CD4-positive, alpha-beta memory T cell (primary cell): ENCODE data around the gene ITGA7. TPM values are rescaled to one million over a fixed set of nuclear protein-coding genes. Genes with fewer than 3 reads are reported as not detected.

Experiments used
- CTCF ChIA-PET: fragments of 350-600 bp; sonication (Branson Sonifier 250); formaldehyde crosslinking; loops from one replicate; lab custom pipeline; 2021; ENCODE audit warnings: inconsistent platforms; ENCODE audit not compliant: partially characterized antibody; lab: Charles Lee
- POLR2A ChIA-PET: fragments of 350-600 bp; sonication (Branson Sonifier 250); formaldehyde crosslinking; loops from one replicate; lab custom pipeline; 2021; ENCODE audit not compliant: partially characterized antibody; lab: Charles Lee
- DNase-seq, 5 donors: peaks; one replicate each; pipeline versions ENCODE4 v3.0.0 to v3.0.0-alpha.2; 2020 to 2022; ENCODE audit warnings: mixed read lengths in 1 of 5
- H3K27ac ChIP-seq: one replicate; pipeline ENCODE4 v1.7.0; 2013; ENCODE audit warnings: low read depth, low read length
- H3K27me3 ChIP-seq: 2 replicates; pipeline ENCODE4 v1.7.0; 2013; ENCODE audit warnings: mild to moderate bottlenecking, low read length, moderate library complexity; ENCODE audit not compliant: insufficient read depth
- H3K36me3 ChIP-seq: 2 replicates; pipeline ENCODE4 v1.7.0; 2013; ENCODE audit warnings: mild to moderate bottlenecking, low read length, moderate library complexity; ENCODE audit not compliant: insufficient read depth
- H3K4me1 ChIP-seq: 2 replicates; pipeline ENCODE4 v1.7.0; 2013; ENCODE audit warnings: mild to moderate bottlenecking, low read length, moderate library complexity; ENCODE audit not compliant: insufficient read depth
- H3K4me3 ChIP-seq, 2 donors: one replicate each; pipeline ENCODE4 v1.7.0; 2013; ENCODE audit warnings: low read length in 2 of 2, mild to moderate bottlenecking in 1 of 2
- H3K9me3 ChIP-seq, 2 donors: one replicate each; pipeline ENCODE4 v1.7.0; 2013; ENCODE audit warnings: low read length in 2 of 2, control low read depth in 1 of 2; ENCODE audit not compliant: control insufficient read depth in 1 of 2
- H3K27ac Mint-ChIP-seq, 7 donors: one replicate each; pipeline ENCODE4 v1.8.0; 2020 to 2021; ENCODE audit warnings: mixed read lengths in 7 of 7, mild to moderate bottlenecking in 6 of 7, inconsistent platforms in 3 of 7, moderate library complexity in 3 of 7
- H3K27me3 Mint-ChIP-seq, 2 donors: one replicate each; pipeline ENCODE4 v1.8.0; 2020 to 2021; ENCODE audit warnings: mixed read lengths in 2 of 2
- H3K36me3 Mint-ChIP-seq, 2 donors: one replicate each; pipeline ENCODE4 v1.8.0; 2020 to 2021; ENCODE audit warnings: mixed read lengths in 2 of 2, inconsistent platforms in 1 of 2, mild to moderate bottlenecking in 1 of 2
- H3K4me1 Mint-ChIP-seq, 4 donors: one replicate each; pipeline ENCODE4 v1.8.0; 2020 to 2021; ENCODE audit warnings: mixed read lengths in 4 of 4, mild to moderate bottlenecking in 1 of 4
- H3K4me3 Mint-ChIP-seq, 8 donors: one replicate each; pipeline ENCODE4 v1.8.0; 2020 to 2021; ENCODE audit warnings: mixed read lengths in 8 of 8, mild to moderate bottlenecking in 7 of 8, moderate library complexity in 6 of 8, inconsistent platforms in 3 of 8
- H3K9me3 Mint-ChIP-seq, 8 donors: one replicate each; pipeline ENCODE4 v1.8.0; 2020 to 2021; ENCODE audit warnings: mixed read lengths in 8 of 8, mild to moderate bottlenecking in 5 of 8, inconsistent platforms in 3 of 8, moderate library complexity in 1 of 8
- intact Hi-C: fragments of 100-400 bp; cut with micrococcal nuclease; formaldehyde crosslinking; loops from one replicate; pipeline ENCODE4 v1.15.1; 2023
- polyA plus RNA-seq, 2 donors: library from polyadenylated mRNA; unstranded; fragments of 300-500 nt; fragmentation: Illumina TruSeq; gene quantifications; one replicate each; pipeline ENCODE4 v1.2.3, GENCODE V29; 2021
- total RNA-seq, 2 experiments: library from RNA; stranded (reverse); gene quantifications; one replicate each; pipeline ENCODE4 v1.2.3, GENCODE V29; 2021

Gene ITGA7
- total and polyA plus RNA-seq, 4 experiments from 2014 or later: 2.5 to 2.9 TPM; not detected in 2

DNA sequence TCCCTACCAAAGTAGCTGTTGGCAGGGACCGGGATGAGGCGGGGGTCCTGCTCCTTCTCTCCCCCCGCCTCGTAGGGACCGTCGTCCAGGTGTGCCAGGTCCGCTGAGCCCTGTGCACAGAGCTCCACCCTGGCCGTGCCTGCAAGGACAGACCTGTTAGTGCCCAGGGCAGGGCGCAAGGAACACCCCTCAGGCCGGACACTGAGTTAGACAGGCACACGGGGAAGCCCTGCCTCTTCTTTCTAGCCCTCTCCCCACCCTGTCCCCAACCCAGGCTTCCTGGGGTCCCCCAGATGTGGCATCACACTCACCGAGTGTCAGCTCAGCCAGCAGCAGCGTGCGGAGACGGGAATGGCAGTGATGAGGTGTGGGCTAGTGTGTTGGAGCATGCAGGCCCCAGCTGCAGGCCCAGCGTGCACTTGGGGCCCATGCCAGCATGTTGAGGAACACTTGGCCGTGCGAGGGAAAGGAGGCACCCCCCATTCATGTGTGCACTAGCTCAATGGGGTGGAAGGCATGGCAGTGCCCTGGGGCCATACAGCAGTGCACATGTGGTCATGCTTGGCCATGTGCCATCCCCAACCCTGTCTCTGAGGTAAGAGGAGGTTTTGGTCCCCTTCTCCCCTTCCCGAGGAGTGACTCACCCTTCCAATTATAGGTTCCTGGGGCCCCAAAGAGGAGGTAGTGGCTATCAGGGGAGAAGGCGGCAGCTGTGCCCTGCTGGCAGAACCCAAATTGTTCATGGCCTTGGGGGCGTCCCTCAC lies 7.3 kb downstream of the ITGA7 start:
- Histone ChIP-seq H3K36me3 (no peaks in the 10 kb centered on the region), H3K9me3 (no peaks in the 10 kb centered on the region), H3K27ac (no peak overlapping the region), H3K27me3 (no peaks in the 10 kb centered on the region), H3K4me1 (no peaks in the 10 kb centered on the region), H3K4me3 (no peak overlapping the region)
- no peak overlapping the region for H3K4me3 Mint-ChIP-seq
- intact Hi-C loops: no loop called here
- no peaks in the 10 kb centered on the region for H3K36me3 Mint-ChIP-seq
- DNase-seq: no peak
- peaks cover 2% of the 10 kb centered on the region in 2 donors for H3K27me3 Mint-ChIP-seq
- no peaks in the 10 kb centered on the region for H3K4me1 Mint-ChIP-seq
- POLR2A ChIA-PET: no interaction called here
- no peak overlapping the region for H3K27ac Mint-ChIP-seq
- H3K9me3 Mint-ChIP-seq: no peaks in the 10 kb centered on the region
- CTCF ChIA-PET: no interaction called here

DNA sequence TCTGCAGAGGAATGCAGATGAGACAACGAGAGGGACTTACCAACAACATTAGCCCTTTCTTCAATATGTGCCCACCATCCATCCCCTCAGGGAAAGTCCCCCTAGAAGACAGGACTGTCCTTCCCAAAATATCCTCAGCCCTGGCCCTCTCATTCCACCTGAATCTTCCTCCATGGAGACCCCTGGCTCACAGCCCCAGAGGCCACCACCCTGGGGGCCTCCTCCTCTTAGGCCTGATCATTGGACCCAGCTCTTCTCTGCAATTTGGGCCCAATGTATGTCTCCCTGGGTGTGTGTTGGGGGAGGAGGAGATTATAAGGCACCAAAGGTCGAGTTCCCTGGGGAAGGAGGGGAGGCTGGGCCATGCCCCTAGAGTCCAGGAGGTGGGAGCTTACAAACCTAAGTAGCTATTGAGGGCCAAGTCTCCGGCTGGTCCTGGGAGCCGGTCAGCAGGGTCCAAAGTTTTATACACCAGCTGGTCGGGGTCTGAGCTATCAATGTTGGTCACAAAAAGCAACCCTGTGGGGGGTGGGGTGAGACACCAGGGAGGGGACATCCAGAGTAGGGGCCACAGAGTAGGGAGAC lies 8.1 kb downstream of the ITGA7 start:
- no peak overlapping the region for H3K27ac ChIP-seq
- no peaks in the 10 kb centered on the region for H3K36me3 ChIP-seq
- H3K4me3 Mint-ChIP-seq: no peak overlapping the region
- H3K27me3 Mint-ChIP-seq: peaks cover 2% of the 10 kb centered on the region in 2 donors
- no peak overlapping the region for H3K4me3 ChIP-seq
- no peaks in the 10 kb centered on the region for H3K4me1 ChIP-seq
- no peaks in the 10 kb centered on the region for H3K27me3 ChIP-seq
- ChIA-PET POLR2A (no interaction called here), CTCF (interaction anchor here (1.0 kb wide), 1 partner anchor 22 kb away, joined by 3 read pairs; no protein-coding TSS in a partner anchor)
- H3K9me3 ChIP-seq: no peaks in the 10 kb centered on the region
- H3K9me3 Mint-ChIP-seq: no peaks in the 10 kb centered on the region
- no peak for DNase-seq
- H3K27ac Mint-ChIP-seq: no peak overlapping the region
- no peaks in the 10 kb centered on the region for H3K36me3 Mint-ChIP-seq
- no peaks in the 10 kb centered on the region for H3K4me1 Mint-ChIP-seq
- intact Hi-C loops: no loop called here

DNA sequence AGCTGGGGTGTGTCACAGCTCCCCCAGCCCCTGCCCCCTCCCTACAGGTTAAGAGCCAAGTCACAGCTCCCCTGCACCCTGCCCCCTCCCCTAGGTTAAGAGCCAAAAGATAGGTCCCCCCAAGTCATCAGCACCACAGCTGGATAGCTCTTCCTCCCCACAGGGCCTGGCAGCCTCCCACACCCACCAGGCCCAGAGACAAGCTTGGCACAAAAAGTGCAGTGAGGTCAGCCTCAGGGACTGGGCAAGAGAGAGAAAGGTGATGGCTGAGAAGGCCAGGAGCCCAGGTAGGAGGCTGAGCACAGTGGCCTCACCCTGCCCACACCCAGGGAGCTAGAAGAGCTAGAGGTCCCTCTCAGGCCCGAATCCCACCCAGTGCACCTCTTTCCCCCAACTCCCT lies 8.7 kb downstream of the ITGA7 start:
- POLR2A ChIA-PET: no interaction called here
- Histone ChIP-seq H3K27ac (no peak overlapping the region), H3K36me3 (no peaks in the 10 kb centered on the region), H3K4me3 (no peak overlapping the region), H3K4me1 (no peaks in the 10 kb centered on the region), H3K27me3 (no peaks in the 10 kb centered on the region), H3K9me3 (no peaks in the 10 kb centered on the region)
- H3K4me1 Mint-ChIP-seq: no peaks in the 10 kb centered on the region
- CTCF ChIA-PET: interaction anchor here (1.0 kb wide), 1 partner anchor 21 kb away, joined by 3 read pairs; no protein-coding TSS in a partner anchor
- no peaks in the 10 kb centered on the region for H3K9me3 Mint-ChIP-seq
- no peak for DNase-seq
- no peaks in the 10 kb centered on the region for H3K36me3 Mint-ChIP-seq
- peaks cover 2% of the 10 kb centered on the region in 2 donors for H3K27me3 Mint-ChIP-seq
- H3K4me3 Mint-ChIP-seq: no peak overlapping the region
- H3K27ac Mint-ChIP-seq: no peak overlapping the region
- intact Hi-C loops: no loop called here

DNA sequence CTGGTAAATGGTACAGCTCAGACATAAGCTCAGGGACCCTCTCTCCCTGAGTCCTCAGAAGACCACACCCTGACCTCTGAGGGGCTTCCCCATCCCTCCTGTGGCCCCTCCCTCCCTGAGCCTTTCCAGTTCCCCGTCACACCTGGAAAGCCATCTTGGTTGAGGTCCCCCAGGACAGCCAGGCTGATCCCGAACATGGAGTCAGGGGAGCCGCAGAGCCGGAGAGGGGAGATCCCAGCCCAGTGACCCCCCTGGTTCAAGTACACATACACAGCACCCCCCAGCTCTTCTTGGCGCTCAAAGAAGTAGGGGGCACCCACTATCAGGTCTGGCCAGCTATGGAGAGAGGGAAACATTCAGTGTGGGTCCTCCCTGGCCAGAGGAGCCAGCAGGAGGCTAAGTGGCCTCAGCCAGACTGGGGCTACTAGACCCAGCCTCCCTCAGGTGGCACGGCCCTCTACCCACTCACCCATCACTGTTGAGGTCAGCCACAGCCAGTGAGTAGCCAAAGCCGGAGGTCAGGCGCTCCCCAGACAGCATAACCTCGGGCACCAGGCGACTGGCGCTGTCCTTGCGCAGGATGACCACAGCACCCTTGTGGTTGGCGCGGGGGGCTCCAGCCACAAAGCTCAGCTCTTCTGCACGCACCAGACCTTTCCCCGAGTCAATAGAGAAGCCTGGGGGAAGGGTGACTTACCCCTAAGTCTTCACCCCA lies 9.3 kb downstream of the ITGA7 start:
- Histone ChIP-seq H3K9me3 (no peaks in the 10 kb centered on the region), H3K36me3 (no peaks in the 10 kb centered on the region), H3K27ac (no peak overlapping the region), H3K4me1 (no peaks in the 10 kb centered on the region), H3K4me3 (no peak overlapping the region), H3K27me3 (no peaks in the 10 kb centered on the region)
- no peak for DNase-seq
- ChIA-PET POLR2A (no interaction called here), CTCF (interaction anchor here (1.0 kb wide), 1 partner anchor 21 kb away, joined by 3 read pairs; no protein-coding TSS in a partner anchor)
- Mint-ChIP-seq H3K4me1 (no peaks in the 10 kb centered on the region), H3K9me3 (no peaks in the 10 kb centered on the region), H3K36me3 (no peaks in the 10 kb centered on the region), H3K4me3 (no peak overlapping the region), H3K27ac (no peak overlapping the region), H3K27me3 (peaks cover 2% of the 10 kb centered on the region in 2 donors)
- intact Hi-C loops: no loop called here

DNA sequence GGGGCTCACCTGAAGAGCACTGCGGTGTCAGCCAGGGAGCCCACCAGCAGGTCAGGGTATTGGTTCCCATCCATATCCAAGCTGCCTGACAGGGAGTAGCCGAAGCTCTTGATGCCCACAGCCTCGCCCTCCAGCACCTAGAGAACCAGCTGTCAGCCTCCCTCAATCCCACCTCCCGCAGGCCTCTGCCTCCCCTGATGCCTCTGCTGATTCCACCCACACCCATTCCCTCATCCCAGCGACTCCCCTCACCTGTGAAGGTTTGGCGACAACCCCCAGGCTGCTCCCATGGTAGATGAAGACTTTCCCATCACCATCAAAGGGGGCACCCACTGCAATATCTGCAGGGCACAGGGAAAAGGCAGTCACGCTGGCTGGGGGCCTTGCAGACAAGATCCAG lies 10.0 kb downstream of the ITGA7 start:
- no peaks in the 10 kb centered on the region for H3K9me3 Mint-ChIP-seq
- no peak overlapping the region for H3K4me3 Mint-ChIP-seq
- H3K36me3 ChIP-seq: no peaks in the 10 kb centered on the region
- peaks cover 2% of the 10 kb centered on the region in 2 donors for H3K27me3 Mint-ChIP-seq
- intact Hi-C loops: no loop called here
- DNase-seq: no peak
- POLR2A ChIA-PET: no interaction called here
- H3K27ac ChIP-seq: no peak overlapping the region
- H3K4me3 ChIP-seq: no peak overlapping the region
- no peaks in the 10 kb centered on the region for H3K4me1 Mint-ChIP-seq
- H3K9me3 ChIP-seq: no peaks in the 10 kb centered on the region
- no peaks in the 10 kb centered on the region for H3K36me3 Mint-ChIP-seq
- H3K27ac Mint-ChIP-seq: peak overlapping the region in 1 of 7 donors; percentile 48
- H3K27me3 ChIP-seq: no peaks in the 10 kb centered on the region
- no peaks in the 10 kb centered on the region for H3K4me1 ChIP-seq
- CTCF ChIA-PET: no interaction called here

DNA sequence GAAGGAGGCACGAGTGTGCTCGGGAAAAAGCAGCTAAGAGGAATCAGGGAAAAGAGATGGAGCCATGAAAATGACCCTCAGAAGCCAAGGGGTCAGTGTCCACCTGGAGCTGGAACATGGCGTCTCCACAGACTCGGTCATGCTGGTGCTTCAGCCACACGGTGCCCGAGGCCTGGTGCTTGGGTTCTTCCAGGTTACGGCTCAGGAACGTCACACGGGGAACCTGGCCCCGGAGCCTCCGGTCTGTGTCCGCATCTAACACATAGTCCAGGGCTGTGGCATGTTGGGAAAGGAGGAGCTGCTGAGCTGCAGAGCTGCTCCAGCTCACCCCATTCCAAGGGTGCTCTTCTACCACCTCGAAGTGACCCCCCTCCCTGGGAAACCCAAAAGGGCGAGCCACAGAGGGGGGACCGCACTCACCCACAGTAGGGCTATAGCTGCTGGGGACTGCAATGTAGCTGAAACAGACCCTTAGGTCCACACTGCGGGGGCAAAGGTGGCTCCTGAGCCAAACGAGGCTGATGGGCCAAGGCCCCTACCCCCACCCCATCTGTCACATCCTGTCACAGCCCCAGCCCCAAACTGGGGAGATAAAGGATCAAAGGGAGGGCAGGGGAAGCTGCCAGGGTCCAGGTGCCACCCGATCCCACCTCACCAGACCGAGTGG lies 10.8 kb downstream of the ITGA7 start:
- CTCF ChIA-PET: no interaction called here
- Histone ChIP-seq H3K27me3 (no peaks in the 10 kb centered on the region), H3K4me3 (no peak overlapping the region), H3K36me3 (no peaks in the 10 kb centered on the region), H3K27ac (no peak overlapping the region), H3K4me1 (no peaks in the 10 kb centered on the region), H3K9me3 (no peaks in the 10 kb centered on the region)
- Mint-ChIP-seq H3K9me3 (no peaks in the 10 kb centered on the region), H3K36me3 (no peaks in the 10 kb centered on the region), H3K27me3 (peaks cover 2% of the 10 kb centered on the region in 2 donors), H3K4me1 (no peaks in the 10 kb centered on the region), H3K27ac (no peak overlapping the region), H3K4me3 (no peak overlapping the region)
- no peak for DNase-seq
- POLR2A ChIA-PET: no interaction called here
- intact Hi-C loops: no loop called here

DNA sequence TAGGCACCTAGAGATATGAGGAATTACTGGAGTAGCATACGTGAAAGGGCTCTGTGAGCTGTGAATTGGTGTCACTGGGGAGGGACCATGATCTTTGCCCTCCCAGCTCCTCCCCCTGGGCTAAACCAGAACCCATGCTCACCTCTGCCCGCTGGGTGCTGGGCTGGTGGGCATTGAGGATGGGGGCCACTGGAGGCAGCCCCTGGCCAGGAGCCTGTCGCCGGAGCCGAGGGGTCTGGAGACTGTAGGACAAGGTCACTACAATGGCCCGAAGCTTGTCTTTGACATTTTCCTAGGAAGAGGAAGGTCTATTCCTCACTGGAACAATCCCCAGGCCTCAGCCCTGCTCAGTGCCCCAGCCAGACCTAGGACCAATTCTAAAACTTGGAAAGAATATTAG lies 11.6 kb downstream of the ITGA7 start:
- H3K4me1 ChIP-seq: no peaks in the 10 kb centered on the region
- DNase-seq: no peak
- no peak overlapping the region for H3K27ac Mint-ChIP-seq
- no peak overlapping the region for H3K27ac ChIP-seq
- H3K27me3 ChIP-seq: no peaks in the 10 kb centered on the region
- H3K4me3 Mint-ChIP-seq: no peak overlapping the region
- ChIA-PET POLR2A (no interaction called here), CTCF (no interaction called here)
- H3K4me3 ChIP-seq: no peak overlapping the region
- H3K4me1 Mint-ChIP-seq: no peaks in the 10 kb centered on the region
- no peaks in the 10 kb centered on the region for H3K36me3 ChIP-seq
- peaks cover 2% of the 10 kb centered on the region in 2 donors for H3K27me3 Mint-ChIP-seq
- H3K36me3 Mint-ChIP-seq: no peaks in the 10 kb centered on the region
- H3K9me3 ChIP-seq: no peaks in the 10 kb centered on the region
- H3K9me3 Mint-ChIP-seq: no peaks in the 10 kb centered on the region
- intact Hi-C loops: no loop called here
